ENCODE results near the gene MUC4. TPM values are rescaled to one million over a fixed set of nuclear protein-coding genes. Genes with fewer than 3 reads are reported as not detected.

Gene MUC4
- total RNA-seq, 2 donors from 2014 or later = 0.12 TPM; not detected in 1

GRCh38 chr3:195754906-195755305 is 56.8 kb downstream of the MUC4 start:
- Histone ChIP-seq H3K9me3 (no peaks in the 10 kb centered on the region), H3K36me3 (no peaks in the 10 kb centered on the region), H3K27me3 (no peaks in the 10 kb centered on the region), H3K4me3 (no peak overlapping the region), H3K4me1 (peaks cover 0 to 10% of the 10 kb centered on the region in 2 donors), H3K27ac (no peak overlapping the region)
- DNase-seq (ENCODE audit: low spot score) = no peak
- no peak for TF ChIP-seq CTCF (IDR thresholded peaks at IDR 0.05)

- no peak for DNase-seq (ENCODE audit: low spot score)
- TF ChIP-seq CTCF (IDR thresholded peaks at IDR 0.05) = no peak
- no peak overlapping the region for H3K4me3 ChIP-seq
- peaks cover 0 to 10% of the 10 kb centered on the region in 2 donors for H3K4me1 ChIP-seq
- no peak overlapping the region for H3K27ac ChIP-seq
- no peaks in the 10 kb centered on the region for H3K27me3 ChIP-seq
- H3K9me3 ChIP-seq = no peaks in the 10 kb centered on the region
- no peaks in the 10 kb centered on the region for H3K36me3 ChIP-seq
Observed at GRCh38 chr3:195754141-195754540, 57.6 kb downstream of the MUC4 start.

GRCh38 chr3:195753581-195753980 is 58.1 kb downstream of the MUC4 start:
- Histone ChIP-seq H3K36me3 (no peaks in the 10 kb centered on the region), H3K27ac (no peak overlapping the region), H3K4me3 (no peak overlapping the region), H3K9me3 (no peaks in the 10 kb centered on the region), H3K27me3 (no peaks in the 10 kb centered on the region), H3K4me1 (peaks cover 0 to 10% of the 10 kb centered on the region in 2 donors)
- no peak for DNase-seq (ENCODE audit: low spot score)
- TF ChIP-seq CTCF (IDR thresholded peaks at IDR 0.05) = no peak

- DNase-seq (ENCODE audit: low spot score) = no peak
Observed at GRCh38 chr3:195752546-195753331, 59.0 kb downstream of the MUC4 start.

GRCh38 chr3:195752066-195752465 is 59.7 kb downstream of the MUC4 start:
- Histone ChIP-seq H3K36me3 (no peaks in the 10 kb centered on the region), H3K27ac (no peak overlapping the region), H3K9me3 (no peaks in the 10 kb centered on the region), H3K4me3 (no peak overlapping the region), H3K27me3 (no peaks in the 10 kb centered on the region), H3K4me1 (peaks cover 0 to under 1% of the 10 kb centered on the region in 2 donors)
- DNase-seq (ENCODE audit: low spot score) = no peak
- TF ChIP-seq CTCF (IDR thresholded peaks at IDR 0.05) = no peak

More at GRCh38 chr3:195752546-195753331, 59.0 kb downstream of the MUC4 start:
- Histone ChIP-seq H3K9me3 (no peaks in the 10 kb centered on the region), H3K27me3 (no peaks in the 10 kb centered on the region), H3K4me1 (peaks cover 0 to 8% of the 10 kb centered on the region in 2 donors), H3K27ac (no peak overlapping the region), H3K4me3 (no peak overlapping the region), H3K36me3 (no peaks in the 10 kb centered on the region)
- TF ChIP-seq CTCF (IDR thresholded peaks at IDR 0.05) = no peak

- H3K27me3 ChIP-seq = no peaks in the 10 kb centered on the region
- H3K4me1 ChIP-seq = no peaks in the 10 kb centered on the region
- H3K27ac ChIP-seq = no peak overlapping the region
- H3K4me3 ChIP-seq = no peak overlapping the region
- no peak for TF ChIP-seq CTCF (IDR thresholded peaks at IDR 0.05)
- DNase-seq (ENCODE audit: low spot score) = no peak
- H3K36me3 ChIP-seq = no peaks in the 10 kb centered on the region
- no peaks in the 10 kb centered on the region for H3K9me3 ChIP-seq
Observed at GRCh38 chr3:195751560-195751959, 60.2 kb downstream of the MUC4 start.
